HepG2 (cell line): ENCODE measurements around the gene PTTG1. TPM values are rescaled to one million over a fixed set of nuclear protein-coding genes. Genes with fewer than 3 reads are reported as not detected.

Experiments
- FOXA3 ChIP-seq: IDR thresholded peaks from 2 replicates; pipeline ENCODE4 v1.6.1; 2016; ENCODE audit warnings: missing genetic modification reagents, missing compliant biosample characterization
- KLF6 ChIP-seq: IDR thresholded peaks from 2 replicates; pipeline ENCODE4 v1.8.0; 2016; ENCODE audit warnings: missing biosample characterization, missing genetic modification reagents
- NFIC ChIP-seq: IDR thresholded peaks from 2 replicates; pipeline ENCODE4 v1.6.1; 2012; ENCODE audit warnings: mild to moderate bottlenecking, low read length, inconsistent platforms
- NR1H2 ChIP-seq: sonication (generic); formaldehyde crosslinking; IDR thresholded peaks from 2 replicates; pipeline ENCODE4 v1.8.1; 2022; ENCODE audit warnings: low read depth, missing genetic modification reagents, borderline replicate concordance
- NR2F1 ChIP-seq, 2 experiments: fragments of 450-650 bp in 1 of 2; formaldehyde crosslinking in 1 of 2; IDR thresholded peaks; 2 replicates each; pipeline versions ENCODE4 v1.5.0 to v1.6.1; 2016 to 2020; ENCODE audit warnings: mild to moderate bottlenecking in 1 of 2, missing compliant biosample characterization in 1 of 2, missing genetic modification reagents in 1 of 2, moderate library complexity in 1 of 2
- SP2 ChIP-seq: sonication (generic); formaldehyde crosslinking; IDR thresholded peaks from 2 replicates; pipeline ENCODE4 v1.5.1; 2020; ENCODE audit warnings: mild to moderate bottlenecking, missing genetic modification reagents
- TARDBP ChIP-seq: sonication (generic); formaldehyde crosslinking; IDR thresholded peaks from 2 replicates; pipeline ENCODE4 v1.8.0; 2022; ENCODE audit warnings: mild to moderate bottlenecking, missing genetic modification reagents
- ZBTB3 ChIP-seq: sonication (generic); formaldehyde crosslinking; IDR thresholded peaks from 2 replicates; pipeline ENCODE4 v1.4.0; 2020; ENCODE audit warnings: low read depth, mild to moderate bottlenecking, moderate library complexity, missing genetic modification reagents, borderline replicate concordance
- ZNF383 ChIP-seq: sonication (generic); formaldehyde crosslinking; IDR thresholded peaks from 2 replicates; pipeline ENCODE4 v1.4.0; 2020; ENCODE audit warnings: missing genetic modification reagents, mild to moderate bottlenecking, borderline replicate concordance
- ZNF501 ChIP-seq: sonication (generic); formaldehyde crosslinking; IDR thresholded peaks from 2 replicates; pipeline ENCODE4 v1.5.1; 2020; ENCODE audit warnings: mild to moderate bottlenecking, moderate library complexity, missing genetic modification reagents
- ZNF530 ChIP-seq: sonication (generic); formaldehyde crosslinking; IDR thresholded peaks from 2 replicates; pipeline ENCODE4 v1.5.0; 2020; ENCODE audit warnings: low read depth, mild to moderate bottlenecking, missing genetic modification reagents
- ZNF629 ChIP-seq: sonication (generic); formaldehyde crosslinking; conservative IDR thresholded peaks from 2 replicates; pipeline ENCODE4 v1.5.0; 2020; ENCODE audit warnings: missing genetic modification reagents
- ZSCAN31 ChIP-seq: sonication (generic); formaldehyde crosslinking; IDR thresholded peaks from 2 replicates; pipeline ENCODE4 v1.5.0; 2020; ENCODE audit warnings: low read depth, mild to moderate bottlenecking, missing genetic modification reagents
- polyA plus RNA-seq, 8 experiments: library from polyadenylated mRNA; depleted of rRNA in 3 of 8; stranded (reverse) in 7 of 8; unstranded in 1 of 8; fragments of >200 nt; fragmentation: Illumina TruSeq in 4 of 8; extraction: Trizol in 4 of 8; gene quantifications; 2 replicates each; pipeline versions ENCODE4 v1.2.1 to v1.2.3, GENCODE V29; 2011 to 2016; ENCODE audit warnings: low read depth in 4 of 8, missing spikeins in 1 of 8, mixed read lengths in 1 of 8; ENCODE audit not compliant: insufficient read depth in 1 of 8
- total RNA-seq, 5 experiments: library from RNA; depleted of rRNA; stranded (reverse); fragments of >200 nt; fragmentation: Illumina TruSeq; extraction: Trizol; gene quantifications; 2 replicates each; pipeline ENCODE4 v1.2.3, GENCODE V29; 2016; ENCODE audit warnings: low read depth in 1 of 5
- TF ChIP-seq, protein P1 (sequence below): sonication (generic); formaldehyde crosslinking; IDR thresholded peaks from 2 replicates; pipeline ENCODE4 v1.8.0; 2022; ENCODE audit warnings: mild to moderate bottlenecking, missing genetic modification reagents, borderline replicate concordance
- TF ChIP-seq, protein P2 (sequence below): IDR thresholded peaks from 2 replicates; pipeline ENCODE4 v1.6.1; 2016; ENCODE audit warnings: low read depth, control low read depth
- TF ChIP-seq, protein P3 (sequence below): sonication (generic); formaldehyde crosslinking; IDR thresholded peaks from 2 replicates; pipeline ENCODE4 v1.8.1; 2022; ENCODE audit warnings: mild to moderate bottlenecking, missing genetic modification reagents
- TF ChIP-seq, protein P4 (sequence below): sonication (generic); formaldehyde crosslinking; IDR thresholded peaks from 2 replicates; pipeline ENCODE4 v1.8.1; 2023; ENCODE audit warnings: mild to moderate bottlenecking, inconsistent platforms, moderate library complexity, missing genetic modification reagents, borderline replicate concordance
- TF ChIP-seq, protein P5 (sequence below): sonication (generic); formaldehyde crosslinking; conservative IDR thresholded peaks from 2 replicates; pipeline ENCODE4 v1.4.0; 2020; ENCODE audit warnings: missing genetic modification reagents
- TF ChIP-seq, protein P6 (sequence below): sonication (generic); formaldehyde crosslinking; IDR thresholded peaks from 2 replicates; pipeline ENCODE4 v1.5.1; 2020; ENCODE audit warnings: mild to moderate bottlenecking, moderate library complexity, missing genetic modification reagents
- TF ChIP-seq, protein P7 (sequence below): sonication (generic); formaldehyde crosslinking; IDR thresholded peaks from 2 replicates; pipeline ENCODE4 v1.5.0; 2020; ENCODE audit warnings: mild to moderate bottlenecking, low read depth, missing genetic modification reagents, borderline replicate concordance

The PTTG1 gene
- total and polyA plus RNA-seq, 2 of the 13 experiments (the other 11 are each of a cell fraction or from before 2014, with no cell fraction given) = 102 to 161 TPM

DNA sequence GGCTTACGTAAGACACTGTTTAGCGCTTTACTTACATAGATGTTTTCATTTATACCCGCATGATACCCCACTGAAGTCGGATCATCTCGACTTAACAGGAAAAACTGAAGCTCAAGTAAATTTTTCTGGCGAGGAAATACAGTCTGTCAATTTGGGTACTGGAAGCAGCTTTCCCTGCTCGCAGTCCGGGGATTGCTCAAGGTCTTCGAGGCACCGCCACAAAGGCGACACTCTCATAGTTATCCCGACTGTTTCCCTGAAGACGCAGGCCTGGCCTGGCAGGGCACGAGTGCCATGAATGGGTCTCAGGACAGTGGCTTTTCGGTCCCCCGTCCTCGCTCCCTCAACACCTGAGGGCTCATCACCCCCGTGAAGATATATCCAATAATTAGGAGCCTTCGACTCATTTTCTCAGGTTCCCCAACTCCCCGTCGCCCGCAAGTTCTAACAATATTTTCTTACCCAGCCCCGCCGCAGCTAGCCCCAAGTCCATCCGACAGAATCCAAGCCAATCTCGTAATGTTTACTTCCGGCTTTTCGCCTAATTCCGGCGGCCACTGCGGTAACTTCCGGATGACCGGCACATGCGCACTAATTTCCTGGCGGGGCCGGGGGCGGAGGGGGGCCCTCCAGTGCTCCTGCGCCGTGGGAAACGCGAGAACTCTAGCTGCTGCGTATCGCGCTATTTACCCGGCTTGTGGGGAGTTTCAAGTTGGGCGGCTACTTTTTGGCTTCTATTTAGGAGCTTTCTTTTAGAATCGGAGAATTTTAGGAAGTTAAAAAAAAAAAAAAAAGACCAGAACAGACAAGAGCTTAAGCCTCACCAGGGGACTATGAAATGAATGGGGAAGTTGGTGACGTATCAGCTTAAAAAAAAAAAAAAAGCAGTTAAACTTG lies 2.8 kb upstream of the PTTG1 start, which contains the start of gene SLU7 (continued):
- TF ChIP-seq, protein P1, sequence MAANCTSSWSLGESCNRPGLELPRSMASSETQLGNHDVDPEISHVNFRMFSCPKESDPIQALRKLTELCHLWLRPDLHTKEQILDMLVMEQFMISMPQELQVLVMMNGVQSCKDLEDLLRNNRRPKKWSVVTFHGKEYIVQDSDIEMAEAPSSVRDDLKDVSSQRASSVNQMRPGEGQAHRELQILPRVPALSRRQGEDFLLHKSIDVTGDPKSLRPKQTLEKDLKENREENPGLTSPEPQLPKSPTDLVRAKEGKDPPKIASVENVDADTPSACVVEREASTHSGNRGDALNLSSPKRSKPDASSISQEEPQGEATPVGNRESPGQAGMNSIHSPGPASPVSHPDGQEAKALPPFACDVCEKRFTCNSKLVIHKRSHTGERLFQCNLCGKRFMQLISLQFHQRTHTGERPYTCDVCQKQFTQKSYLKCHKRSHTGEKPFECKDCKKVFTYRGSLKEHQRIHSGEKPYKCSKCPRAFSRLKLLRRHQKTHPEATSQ = no peak
- TF ChIP-seq, protein P2, sequence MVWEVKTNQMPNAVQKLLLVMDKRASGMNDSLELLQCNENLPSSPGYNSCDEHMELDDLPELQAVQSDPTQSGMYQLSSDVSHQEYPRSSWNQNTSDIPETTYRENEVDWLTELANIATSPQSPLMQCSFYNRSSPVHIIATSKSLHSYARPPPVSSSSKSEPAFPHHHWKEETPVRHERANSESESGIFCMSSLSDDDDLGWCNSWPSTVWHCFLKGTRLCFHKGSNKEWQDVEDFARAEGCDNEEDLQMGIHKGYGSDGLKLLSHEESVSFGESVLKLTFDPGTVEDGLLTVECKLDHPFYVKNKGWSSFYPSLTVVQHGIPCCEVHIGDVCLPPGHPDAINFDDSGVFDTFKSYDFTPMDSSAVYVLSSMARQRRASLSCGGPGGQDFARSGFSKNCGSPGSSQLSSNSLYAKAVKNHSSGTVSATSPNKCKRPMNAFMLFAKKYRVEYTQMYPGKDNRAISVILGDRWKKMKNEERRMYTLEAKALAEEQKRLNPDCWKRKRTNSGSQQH (CRISPR knock-in tag) = no peak
- no peak for TF ChIP-seq ZBTB3 (CRISPR knock-in tag)
- no peak for TF ChIP-seq SP2 (CRISPR knock-in tag)
- TF ChIP-seq ZNF501 = peak; percentile 91
- TF ChIP-seq FOXA3 (CRISPR knock-in tag) = peak; percentile 33; the same call in 1 of the 2 replicates
- TF ChIP-seq, protein P3, sequence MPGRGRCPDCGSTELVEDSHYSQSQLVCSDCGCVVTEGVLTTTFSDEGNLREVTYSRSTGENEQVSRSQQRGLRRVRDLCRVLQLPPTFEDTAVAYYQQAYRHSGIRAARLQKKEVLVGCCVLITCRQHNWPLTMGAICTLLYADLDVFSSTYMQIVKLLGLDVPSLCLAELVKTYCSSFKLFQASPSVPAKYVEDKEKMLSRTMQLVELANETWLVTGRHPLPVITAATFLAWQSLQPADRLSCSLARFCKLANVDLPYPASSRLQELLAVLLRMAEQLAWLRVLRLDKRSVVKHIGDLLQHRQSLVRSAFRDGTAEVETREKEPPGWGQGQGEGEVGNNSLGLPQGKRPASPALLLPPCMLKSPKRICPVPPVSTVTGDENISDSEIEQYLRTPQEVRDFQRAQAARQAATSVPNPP (CRISPR knock-in tag) = no peak
- no peak for TF ChIP-seq ZNF383 (CRISPR knock-in tag)
- TF ChIP-seq, protein P4, sequence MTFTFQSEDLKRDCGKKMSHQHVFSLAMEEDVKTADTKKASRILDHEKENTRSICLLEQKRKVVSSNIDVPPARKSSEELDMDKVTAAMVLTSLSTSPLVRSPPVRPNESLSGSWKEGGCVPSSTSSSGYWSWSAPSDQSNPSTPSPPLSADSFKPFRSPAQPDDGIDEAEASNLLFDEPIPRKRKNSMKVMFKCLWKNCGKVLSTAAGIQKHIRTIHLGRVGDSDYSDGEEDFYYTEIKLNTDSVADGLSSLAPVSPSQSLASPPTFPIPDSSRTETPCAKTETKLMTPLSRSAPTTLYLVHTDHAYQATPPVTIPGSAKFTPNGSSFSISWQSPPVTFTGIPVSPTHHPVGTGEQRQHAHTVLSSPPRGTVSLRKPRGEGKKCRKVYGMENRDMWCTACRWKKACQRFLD = no peak
- no peak for TF ChIP-seq TARDBP
- no peak; the same call in 1 of the 2 replicates for TF ChIP-seq KLF6 (CRISPR knock-in tag)
- TF ChIP-seq ZSCAN31 (CRISPR knock-in tag) = peak; percentile 65; the same call in 1 of the 2 replicates
- TF ChIP-seq NR2F1 (CRISPR knock-in tag; IDR thresholded peaks at IDR 0.05) = no peak
- TF ChIP-seq, protein P5, sequence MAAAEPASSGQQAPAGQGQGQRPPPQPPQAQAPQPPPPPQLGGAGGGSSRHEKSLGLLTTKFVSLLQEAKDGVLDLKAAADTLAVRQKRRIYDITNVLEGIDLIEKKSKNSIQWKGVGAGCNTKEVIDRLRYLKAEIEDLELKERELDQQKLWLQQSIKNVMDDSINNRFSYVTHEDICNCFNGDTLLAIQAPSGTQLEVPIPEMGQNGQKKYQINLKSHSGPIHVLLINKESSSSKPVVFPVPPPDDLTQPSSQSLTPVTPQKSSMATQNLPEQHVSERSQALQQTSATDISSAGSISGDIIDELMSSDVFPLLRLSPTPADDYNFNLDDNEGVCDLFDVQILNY (CRISPR knock-in tag) = no peak
- TF ChIP-seq NR1H2 = no peak
- TF ChIP-seq ZNF629 (CRISPR knock-in tag) = no peak
- TF ChIP-seq, protein P6, sequence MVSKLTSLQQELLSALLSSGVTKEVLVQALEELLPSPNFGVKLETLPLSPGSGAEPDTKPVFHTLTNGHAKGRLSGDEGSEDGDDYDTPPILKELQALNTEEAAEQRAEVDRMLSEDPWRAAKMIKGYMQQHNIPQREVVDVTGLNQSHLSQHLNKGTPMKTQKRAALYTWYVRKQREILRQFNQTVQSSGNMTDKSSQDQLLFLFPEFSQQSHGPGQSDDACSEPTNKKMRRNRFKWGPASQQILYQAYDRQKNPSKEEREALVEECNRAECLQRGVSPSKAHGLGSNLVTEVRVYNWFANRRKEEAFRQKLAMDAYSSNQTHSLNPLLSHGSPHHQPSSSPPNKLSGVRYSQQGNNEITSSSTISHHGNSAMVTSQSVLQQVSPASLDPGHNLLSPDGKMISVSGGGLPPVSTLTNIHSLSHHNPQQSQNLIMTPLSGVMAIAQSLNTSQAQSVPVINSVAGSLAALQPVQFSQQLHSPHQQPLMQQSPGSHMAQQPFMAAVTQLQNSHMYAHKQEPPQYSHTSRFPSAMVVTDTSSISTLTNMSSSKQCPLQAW = peak; percentile 78; the same call in 1 of the 2 replicates
- TF ChIP-seq, protein P7, sequence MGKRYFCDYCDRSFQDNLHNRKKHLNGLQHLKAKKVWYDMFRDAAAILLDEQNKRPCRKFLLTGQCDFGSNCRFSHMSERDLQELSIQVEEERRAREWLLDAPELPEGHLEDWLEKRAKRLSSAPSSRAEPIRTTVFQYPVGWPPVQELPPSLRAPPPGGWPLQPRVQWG (CRISPR knock-in tag) = no peak
- TF ChIP-seq ZNF530 (CRISPR knock-in tag) = no peak
- peak; percentile 55 for TF ChIP-seq NFIC
